GM12891 (cell line): ENCODE data around the gene TIMMDC1.

Experiments used
- POLR2A ChIP-seq: IDR thresholded peaks from 2 replicates; pipeline ENCODE4 v1.6.1; 2011; ENCODE audit warnings: low read depth, low read length, control low read depth
- TAF1 ChIP-seq: IDR thresholded peaks from 2 replicates; pipeline ENCODE4 v1.6.1; 2011; ENCODE audit warnings: low read depth, low read length, control low read depth

- no peak for TF ChIP-seq POLR2A
- no peak for TF ChIP-seq TAF1
Measured at GRCh38 chr3:119497820-119498185, 544 bp upstream of the TIMMDC1 start.
